Limb (tissue), 2 donors: Measurements from ENCODE around the gene ZNF407.

Source experiments
- DNase-seq, 2 donors: peaks; one replicate each; pipeline ENCODE4 v3.0.0-alpha.2; 2016; ENCODE audit errors: extremely low spot score in 2 of 2

The ZNF407 gene

DNA sequence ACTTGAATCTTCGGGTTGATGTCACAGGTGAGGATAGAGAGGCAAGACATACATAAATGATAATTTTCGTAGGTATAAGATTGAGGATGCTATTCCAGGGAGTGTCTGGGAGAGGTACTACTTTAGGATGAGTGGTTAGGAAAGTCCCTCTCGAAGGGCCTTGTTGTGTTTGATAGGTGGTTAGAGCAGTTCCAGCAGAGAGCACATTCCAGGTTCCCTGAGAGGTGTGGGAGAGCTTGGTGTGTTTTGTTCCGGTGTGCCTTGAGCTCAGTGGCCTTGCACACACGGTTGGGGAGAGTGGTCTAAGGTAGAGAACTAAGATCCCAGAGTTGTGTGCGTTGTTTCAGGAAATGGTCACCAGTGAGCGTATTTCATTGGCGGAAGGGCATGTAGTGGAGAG lies 191.4 kb downstream of the ZNF407 start:
- no peak for DNase-seq

DNA sequence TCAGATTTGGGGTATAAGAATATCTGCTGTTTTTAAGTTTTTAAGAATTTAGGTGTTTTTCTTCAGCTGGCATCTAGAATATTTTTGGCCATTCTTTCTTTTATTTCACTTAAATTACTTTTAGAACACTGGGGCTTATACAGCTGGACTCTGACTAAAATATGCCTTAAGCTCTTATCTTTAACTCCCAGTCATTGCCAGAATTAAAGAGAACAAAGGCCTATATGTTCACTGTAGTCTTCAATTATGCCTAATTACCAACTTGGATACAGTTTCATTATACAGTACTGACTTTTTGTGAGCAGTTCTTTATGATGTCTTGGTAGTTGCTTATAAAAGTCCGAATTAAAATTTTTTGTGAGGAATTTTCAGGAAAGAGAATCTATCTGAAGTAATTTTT lies 192.8 kb downstream of the ZNF407 start:
- no peak for DNase-seq

DNA sequence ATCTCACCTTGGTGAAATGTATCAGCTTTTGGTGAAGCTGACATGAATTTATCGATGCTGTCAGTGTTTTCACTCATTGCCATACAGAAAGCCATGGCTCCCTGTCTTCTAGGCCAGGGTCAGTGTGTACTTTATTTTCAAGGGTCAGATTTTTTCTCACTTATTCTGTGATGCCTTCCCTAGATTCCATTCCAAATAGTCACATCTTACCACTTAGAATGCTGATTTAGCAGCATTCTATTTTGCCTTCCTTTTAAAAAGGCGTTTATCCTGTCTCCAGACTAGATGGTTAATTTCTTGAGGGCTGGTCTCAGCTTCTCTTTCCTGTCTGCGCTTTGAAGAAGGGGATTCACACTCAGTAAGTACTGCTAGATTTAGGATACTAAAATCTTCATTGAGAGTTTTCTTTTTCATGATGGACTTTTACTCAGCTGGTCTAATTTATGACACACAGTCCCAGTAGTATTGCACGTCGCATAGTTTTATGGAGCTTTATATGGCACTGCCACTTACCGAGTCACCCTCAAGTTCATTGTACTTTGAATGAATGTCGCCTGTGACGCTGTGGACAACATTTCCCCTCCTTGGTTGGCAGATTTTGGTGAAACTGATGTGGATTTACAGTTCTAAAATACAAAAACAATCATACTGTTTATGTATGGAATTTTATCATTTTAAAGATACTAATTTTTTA lies 194.0 kb downstream of the ZNF407 start:
- no peak for DNase-seq

DNA sequence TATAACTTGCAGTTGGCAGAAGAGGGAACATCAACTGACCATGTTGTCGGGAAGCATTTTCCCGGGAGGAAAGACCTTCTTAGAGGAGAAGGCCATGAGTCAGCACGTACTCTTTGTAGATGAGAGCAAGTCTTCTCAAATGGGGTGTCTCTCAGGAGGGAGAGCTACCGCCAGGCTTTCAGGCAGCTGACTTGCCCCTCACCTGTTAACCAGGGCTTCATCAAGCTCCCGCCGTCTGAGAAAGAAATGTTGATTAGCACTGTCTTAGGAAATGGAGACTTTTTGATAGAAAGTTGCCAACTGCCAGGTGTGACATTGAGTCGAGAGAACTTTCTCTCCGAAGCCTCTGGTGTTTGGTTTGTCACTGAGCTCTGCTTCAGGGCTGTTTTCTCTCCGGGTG lies 196.1 kb downstream of the ZNF407 start:
- no peak for DNase-seq

DNA sequence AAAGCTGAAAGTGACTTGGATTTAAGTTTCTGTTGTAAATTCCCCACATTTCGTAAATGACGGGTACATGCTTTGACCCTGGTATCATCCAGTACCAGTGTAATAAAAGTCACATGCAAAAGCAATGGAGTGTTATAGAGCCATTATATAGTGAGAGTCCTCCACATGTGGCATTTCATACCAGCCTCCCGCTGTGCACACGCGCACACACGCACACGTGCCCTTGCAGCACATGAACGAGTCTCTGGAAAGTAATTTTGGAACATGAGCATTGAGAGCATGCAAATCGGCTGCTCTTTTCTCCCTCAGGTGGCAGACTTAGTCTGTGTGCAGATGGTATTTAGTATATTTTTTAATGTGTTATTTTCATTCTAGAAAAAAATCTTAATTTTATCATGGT lies 198.1 kb downstream of the ZNF407 start:
- no peak for DNase-seq

DNA sequence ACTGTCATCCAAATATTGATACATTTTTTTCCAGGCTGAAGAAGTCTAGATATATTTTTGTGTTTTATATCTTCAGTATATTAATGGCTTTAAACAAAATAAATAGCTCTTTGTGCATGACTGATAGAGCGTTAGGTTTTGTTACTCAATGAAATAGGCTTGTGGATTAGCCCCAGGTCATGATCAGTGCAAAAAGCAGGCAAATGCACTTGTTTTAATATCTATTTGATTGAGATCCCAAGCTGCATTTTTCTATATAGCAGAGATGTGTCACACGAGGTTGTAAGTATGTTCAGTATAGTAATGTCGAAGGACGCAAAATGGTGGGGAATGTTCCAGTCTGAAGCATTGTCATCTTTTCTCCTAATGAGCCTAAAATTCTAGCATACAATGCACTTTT lies 198.5 kb downstream of the ZNF407 start:
- DNase-seq, result no peak

DNA sequence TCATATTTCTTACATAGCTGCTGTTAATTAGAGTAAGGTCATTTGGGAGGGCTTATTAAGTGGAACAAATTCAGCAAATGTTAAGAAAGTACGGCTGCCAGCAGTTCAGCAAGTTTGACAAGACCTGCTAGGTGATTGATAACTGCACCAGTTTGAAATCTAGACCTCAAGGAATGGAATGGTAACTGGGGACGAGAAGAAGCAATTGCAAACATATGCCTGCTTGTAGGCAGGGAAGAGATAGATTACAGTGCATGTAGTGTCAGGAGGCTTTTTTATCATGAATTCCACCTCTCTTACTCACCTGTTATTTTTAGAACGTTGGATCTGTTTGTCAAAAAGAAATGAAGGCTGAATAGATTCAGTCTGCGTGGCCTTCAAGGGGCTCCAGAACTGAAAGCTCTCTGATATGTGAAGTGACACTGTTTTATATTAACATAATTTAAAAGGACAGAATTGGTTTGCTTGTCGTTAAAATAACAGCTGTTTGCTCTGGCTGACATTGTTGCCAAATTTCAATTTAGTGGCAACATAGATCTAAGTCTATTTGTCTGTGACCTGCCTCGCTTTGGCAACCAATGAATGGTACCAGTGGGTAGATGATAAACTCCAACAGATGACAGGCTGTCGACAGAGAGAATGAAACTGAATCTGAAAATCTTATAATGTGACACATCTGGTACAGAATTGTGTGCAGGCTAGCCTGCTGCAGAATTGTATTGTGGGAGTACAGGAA lies 199.3 kb downstream of the ZNF407 start:
- peak in 1 of 2 donors; percentile 56 for DNase-seq

DNA sequence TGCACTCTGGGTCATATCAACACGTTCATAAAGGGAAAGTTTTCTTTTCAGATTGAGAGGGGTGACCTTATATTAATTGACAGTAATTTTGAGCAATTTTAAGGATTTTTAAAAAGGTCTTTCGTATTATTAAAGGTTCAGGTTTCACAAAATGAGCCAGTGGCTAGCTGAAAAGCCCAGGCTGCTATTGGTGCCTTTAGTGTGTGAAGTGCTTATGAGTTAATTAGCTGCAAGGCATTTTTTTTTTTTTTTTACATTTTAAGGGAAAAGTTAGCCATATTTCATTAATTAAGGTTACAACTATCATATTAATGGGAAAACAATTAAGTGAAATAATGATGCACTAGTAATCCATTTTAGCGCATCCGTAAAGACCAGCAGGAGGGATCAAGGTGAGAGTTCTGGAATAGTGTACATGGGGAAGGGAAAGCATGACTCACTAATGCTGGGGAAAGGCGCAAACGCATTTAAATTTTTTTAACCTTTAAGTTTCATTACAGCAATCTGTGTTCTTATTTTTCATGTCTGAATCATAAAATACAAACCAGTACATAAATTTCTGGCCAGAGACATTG lies 200.0 kb downstream of the ZNF407 start:
- no peak for DNase-seq

DNA sequence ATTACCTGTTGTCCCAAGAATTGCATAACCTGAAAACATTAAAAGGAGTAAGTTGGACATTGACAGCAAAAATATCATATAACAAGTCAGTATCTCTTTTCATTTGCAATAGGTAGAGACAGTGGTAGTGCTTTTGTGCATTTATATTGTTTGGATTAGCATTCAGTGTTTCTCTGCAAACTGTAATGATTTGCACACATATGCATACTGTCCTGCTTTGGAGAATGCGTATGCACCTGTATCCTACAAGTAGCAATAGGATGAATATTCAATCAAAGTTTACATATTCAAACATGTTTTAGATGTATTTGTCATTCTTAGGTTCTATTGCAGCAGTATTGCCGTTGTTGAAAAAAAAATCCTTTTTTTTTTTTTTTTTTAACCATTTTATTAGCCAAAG lies 201.9 kb downstream of the ZNF407 start:
- no peak for DNase-seq

DNA sequence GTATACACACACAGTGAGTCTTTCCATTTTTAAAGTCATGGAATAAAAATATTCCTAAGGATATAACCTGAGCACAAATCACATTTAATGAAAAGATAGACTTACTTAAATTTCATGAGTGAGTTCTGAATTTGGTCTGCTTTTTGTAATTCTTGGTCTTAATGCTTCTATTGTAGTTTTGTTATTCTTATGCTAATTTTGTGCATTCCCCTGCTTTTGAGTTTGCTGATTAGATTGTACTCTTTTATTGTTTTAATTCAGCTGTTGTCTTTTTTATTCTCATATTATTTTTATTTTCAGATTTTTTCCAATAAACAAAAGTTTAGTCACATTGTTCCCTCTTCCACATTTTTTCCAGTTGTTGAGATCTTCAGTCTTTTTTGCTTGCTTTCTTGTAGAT lies 202.4 kb downstream of the ZNF407 start:
- DNase-seq, result no peak

DNA sequence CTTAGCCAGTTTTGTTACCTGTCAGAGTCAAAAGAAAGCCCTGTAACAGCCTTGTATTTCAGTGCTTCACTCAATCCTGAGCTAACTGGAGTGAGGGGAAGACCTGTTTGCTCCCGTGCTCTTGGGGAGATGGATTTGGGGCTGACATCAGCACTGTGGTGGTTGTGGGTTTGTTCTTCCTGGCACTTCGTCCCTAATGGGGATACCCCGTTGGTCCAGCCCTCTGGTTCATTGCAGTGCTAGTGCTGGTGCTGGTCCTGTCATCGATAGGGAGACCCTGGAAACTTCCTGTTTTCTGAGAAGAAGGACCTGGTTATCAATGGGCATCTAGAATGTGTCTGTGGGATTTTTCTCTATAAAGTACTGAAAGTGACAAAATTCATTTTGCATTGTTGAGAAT lies 205.4 kb downstream of the ZNF407 start:
- DNase-seq, result no peak

DNA sequence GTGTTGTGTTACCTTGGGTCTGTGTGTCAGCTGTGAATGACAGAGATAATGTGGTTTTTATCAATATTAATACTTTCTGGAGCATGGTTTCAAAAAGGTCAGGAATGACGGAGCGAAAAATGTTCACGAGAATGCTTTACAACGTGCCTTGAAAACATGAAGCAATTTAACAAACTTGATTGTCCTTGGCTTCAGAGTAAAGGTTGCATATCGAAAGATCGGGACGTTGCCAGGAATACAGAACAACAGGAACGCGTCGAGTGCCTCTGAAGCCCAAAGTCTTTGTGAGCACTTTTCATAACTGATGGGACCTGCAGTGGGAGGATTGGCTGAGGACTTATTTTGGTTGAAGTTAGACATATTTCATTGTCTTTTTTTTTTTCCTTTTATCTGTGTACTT lies 206.1 kb downstream of the ZNF407 start:
- no peak for DNase-seq

DNA sequence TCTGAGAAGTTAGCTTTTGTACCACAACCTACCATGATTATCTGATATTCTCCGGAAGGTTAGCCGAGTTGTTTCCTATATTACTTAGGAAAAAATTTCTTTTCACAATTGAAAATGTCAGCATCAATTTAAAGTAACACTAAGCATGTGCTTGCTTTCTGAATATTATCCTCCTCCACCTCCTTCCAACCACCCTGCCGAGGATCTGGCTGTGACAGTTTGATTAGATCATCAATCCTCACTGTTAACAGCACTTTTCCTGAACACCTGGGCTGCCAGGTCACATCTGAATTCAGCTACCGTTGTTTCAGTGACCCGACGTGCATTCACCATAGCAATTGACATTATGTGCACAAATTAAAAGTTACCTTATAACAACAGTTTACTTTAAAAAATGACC lies 207.0 kb downstream of the ZNF407 start:
- no peak for DNase-seq

DNA sequence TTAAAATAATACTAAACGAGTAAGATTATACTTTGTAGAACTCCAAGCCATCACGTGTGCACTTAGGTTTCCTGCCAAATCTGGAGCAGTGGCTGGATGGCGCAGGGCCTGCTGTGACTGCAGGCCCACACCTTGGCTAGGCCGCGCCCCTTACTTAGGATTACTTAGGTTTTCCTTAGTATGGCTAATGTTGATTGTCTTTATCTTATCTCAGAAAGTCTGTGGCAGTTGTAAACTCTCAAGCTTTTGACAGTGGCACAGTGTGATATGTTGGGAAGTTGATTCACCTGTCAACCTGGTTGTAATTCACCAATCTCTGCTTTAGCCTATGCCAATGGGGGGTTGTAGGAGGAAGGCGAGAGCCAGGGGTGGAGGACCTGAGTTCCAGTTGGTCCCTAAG lies 208.4 kb downstream of the ZNF407 start:
- no peak for DNase-seq

DNA sequence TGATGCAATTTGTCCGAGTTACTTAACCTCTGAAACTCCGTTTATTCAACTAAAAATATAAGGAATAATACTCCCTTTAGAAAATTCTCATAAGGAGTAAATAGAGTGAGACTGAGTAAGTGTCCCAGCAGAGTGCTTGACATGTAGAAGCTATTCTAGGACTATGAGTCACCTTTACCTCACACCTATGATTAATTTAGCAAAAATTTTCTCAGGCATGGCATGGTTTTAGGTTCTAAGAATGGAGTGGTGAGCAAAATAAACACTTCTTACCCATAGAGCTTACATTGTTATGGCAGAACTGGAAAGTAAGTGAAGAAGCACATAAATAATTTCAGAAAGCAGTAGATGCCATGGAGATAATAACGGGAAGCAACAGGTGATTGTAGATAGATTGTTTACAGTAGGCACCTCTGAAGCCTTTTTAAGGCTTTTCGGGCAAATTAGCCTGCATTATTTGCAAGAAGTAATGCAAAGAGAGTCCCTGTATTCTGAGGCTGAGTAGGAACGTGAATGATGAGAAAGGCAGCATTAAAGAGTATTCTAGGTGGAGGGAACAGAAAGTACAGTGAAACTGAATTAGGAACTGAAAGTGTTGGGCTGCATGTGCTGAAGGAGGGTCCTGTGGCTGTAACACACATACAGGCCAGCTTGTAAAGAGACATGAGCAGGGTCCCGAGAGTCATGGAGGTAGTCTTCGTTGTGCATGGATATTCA lies 209.2 kb downstream of the ZNF407 start:
- no peak for DNase-seq

DNA sequence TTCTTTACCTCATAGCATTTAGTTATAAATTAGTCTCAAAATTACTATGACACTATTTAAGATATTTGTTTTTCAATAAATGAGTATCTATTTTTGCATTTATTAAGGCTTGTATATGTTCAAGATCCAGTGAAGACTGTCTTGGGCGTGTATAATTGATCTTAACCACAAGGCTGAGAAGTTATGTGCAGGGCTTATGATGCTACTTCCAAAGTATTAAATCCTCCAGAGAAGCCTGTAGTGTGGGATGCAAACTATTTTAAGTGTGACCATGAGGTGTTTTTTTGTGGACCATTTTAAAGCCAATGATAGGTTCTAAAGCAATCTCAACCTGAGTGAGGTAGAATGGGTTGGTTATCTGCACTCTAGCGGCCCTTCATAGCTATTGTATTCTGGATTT lies 219.9 kb downstream of the ZNF407 start:
- DNase-seq, result no peak

DNA sequence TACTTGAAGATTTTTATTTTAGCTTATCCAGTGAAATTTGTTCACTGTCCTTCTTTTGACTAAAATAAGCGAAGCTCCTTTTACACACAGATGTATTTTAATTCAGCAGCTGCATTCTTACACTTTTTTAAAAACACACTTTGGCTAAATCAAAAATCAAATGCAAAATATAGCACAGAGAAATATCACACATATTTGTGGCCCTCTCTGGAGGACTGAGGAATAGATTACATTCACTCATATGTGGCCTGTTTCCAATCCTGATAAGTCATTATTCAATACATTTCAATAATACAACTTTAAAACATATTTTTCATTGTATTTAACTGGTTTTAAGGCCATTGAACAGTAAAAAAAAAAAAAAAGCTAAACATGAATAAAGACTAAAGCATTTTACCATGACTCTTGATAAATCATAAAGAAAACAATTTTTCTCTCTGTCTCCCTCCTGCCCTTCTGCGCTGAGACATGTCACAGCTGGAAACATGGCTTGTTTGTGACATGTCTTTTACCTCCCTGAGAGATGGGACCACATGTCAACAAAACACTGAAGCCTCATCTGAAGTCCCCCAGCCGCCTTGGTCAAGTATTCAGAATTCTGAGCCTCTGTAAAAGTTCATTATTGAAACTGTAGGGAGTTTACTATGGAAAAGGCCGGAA lies 221.0 kb downstream of the ZNF407 start:
- no peak for DNase-seq

DNA sequence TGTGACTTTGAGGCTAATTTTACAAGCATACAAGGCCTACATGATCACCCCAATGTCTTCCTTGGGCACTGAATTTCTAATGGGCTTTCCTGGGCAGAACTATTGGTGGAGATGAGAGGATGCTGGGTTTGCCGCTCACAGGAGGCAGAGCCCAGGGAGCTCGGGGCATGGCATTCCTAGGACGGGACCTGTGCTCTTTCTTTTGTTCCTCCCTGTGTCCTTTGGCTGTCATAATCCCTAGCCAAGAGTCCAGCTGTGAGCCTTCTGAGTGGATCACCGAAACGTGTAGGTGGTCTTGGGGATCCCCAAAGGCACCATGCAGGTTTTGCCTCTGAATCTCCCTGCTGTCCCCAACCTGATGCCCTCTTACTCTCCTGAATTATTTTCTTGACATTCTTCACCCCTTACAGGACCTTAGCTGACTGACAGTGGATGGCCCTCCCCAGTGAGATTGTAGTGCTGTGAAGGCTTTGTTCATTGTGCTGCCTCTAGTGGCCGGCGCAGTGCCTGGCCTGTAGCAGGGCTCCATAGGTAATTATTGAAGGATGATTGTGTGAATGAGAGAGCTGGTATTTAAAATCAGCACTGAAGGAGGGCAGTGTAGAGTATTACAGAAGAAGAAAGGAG lies 221.9 kb downstream of the ZNF407 start:
- DNase-seq, result no peak

DNA sequence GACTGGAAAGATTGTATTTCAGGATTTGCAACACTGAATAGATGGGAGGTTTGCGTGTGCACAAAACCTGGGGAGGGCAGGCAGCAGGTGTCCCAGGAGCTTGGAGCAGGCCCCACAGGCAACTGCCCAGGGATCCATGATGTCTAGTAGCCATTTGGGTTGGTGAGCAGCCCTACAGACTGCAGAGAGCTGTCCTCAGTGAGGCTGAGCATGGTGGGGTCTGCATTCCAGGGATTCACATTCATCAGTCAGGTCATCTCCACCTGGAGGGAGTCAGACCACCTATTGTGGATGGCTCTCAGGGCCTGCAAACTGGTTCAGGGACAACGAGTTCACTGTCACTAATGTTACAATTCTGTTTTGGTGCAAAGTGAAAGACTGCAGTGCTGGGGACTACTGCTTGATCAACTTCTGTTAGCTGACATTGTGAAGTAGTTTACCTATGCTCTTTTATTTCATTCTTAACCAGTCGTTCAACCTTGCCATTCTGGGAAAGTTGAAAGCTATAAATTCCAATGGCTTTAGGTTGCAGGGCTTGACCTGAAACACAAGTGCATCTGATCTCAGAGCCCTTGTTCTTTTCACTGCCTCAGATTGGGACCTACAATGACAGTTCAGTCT lies 222.6 kb downstream of the ZNF407 start:
- no peak for DNase-seq

DNA sequence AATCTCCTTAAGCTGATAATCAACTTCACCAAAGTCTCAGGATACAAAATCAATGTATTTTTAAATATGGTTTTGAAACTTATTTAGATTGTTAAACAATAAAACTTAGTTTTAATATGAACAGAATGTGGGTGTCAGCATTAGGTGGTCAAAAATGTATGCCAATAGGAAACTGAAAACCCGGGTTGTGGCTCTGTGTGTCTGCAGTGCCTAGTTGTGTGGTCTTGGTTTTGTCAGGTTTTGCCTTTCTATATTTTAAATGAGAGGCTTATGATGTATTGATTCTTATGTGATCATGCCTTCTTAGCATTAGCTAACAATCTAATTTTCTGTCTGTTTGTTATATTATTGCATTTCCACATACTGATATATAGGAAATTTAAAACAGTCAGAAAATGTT lies 227.8 kb downstream of the ZNF407 start:
- no peak for DNase-seq

DNA sequence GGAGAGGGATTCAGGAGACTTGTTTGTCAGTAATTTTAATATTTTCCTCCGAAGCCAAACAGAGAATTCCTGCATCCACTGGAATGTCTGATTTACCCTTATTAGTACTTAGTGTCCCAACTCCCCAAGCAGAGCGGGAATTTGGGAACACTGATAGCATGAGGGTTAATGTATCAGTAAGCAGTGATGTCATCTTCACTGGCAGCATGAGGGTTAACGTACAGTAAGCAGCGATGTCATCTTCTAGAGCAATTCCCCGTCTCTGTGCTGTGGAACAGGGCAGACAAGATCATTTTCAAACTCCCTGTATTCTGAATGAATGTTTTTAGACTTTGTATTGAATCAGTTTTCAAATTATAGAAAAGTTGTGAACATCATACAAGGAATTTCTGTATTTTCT lies 228.9 kb downstream of the ZNF407 start:
- DNase-seq, result no peak
